Transverse colon (tissue), 3 donors: ENCODE data around the gene NTN3.

ENCODE experiments used
- EP300 ChIP-seq: sonication (generic); formaldehyde crosslinking; IDR thresholded peaks from one replicate; pipeline ENCODE4 v1.6.1; 2017; ENCODE audit warnings: antibody characterized with exemption, low read depth
- POLR2A ChIP-seq: fragments of 450-650 bp; IDR thresholded peaks from one replicate; pipeline ENCODE4 v1.6.1; 2016; ENCODE audit warnings: antibody characterized with exemption, mild to moderate bottlenecking, moderate library complexity
- TF ChIP-seq, protein P1 (sequence below), 5 experiments: fragments of 200-600 bp in 3 of 5; fragments of 450-650 bp in 2 of 5; sonication (generic) in 3 of 5; IDR thresholded peaks; 1 replicate in 2 of 5; 2 replicates in 3 of 5; pipeline ENCODE4 v1.5.1; 2016 to 2017; ENCODE audit warnings: antibody characterized with exemption in 5 of 5, inconsistent platforms in 3 of 5, mild to moderate bottlenecking in 2 of 5, moderate library complexity in 1 of 5

- TF ChIP-seq, protein P1, sequence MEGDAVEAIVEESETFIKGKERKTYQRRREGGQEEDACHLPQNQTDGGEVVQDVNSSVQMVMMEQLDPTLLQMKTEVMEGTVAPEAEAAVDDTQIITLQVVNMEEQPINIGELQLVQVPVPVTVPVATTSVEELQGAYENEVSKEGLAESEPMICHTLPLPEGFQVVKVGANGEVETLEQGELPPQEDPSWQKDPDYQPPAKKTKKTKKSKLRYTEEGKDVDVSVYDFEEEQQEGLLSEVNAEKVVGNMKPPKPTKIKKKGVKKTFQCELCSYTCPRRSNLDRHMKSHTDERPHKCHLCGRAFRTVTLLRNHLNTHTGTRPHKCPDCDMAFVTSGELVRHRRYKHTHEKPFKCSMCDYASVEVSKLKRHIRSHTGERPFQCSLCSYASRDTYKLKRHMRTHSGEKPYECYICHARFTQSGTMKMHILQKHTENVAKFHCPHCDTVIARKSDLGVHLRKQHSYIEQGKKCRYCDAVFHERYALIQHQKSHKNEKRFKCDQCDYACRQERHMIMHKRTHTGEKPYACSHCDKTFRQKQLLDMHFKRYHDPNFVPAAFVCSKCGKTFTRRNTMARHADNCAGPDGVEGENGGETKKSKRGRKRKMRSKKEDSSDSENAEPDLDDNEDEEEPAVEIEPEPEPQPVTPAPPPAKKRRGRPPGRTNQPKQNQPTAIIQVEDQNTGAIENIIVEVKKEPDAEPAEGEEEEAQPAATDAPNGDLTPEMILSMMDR (IDR thresholded peaks at IDR 0.05) = no peak
- no peak for TF ChIP-seq POLR2A
- no peak for TF ChIP-seq EP300
Observed at GRCh38 chr16:2451851-2452320, 19.2 kb upstream of the NTN3 start.
